Measurements from ENCODE around the gene OR51V1. TPM values are rescaled to one million over a fixed set of nuclear protein-coding genes. Genes with fewer than 3 reads are reported as not detected.

Gene OR51V1
- polyA plus RNA-seq, 2 of the 4 experiments (the other 2 are of a cell fraction) = not detected

DNA sequence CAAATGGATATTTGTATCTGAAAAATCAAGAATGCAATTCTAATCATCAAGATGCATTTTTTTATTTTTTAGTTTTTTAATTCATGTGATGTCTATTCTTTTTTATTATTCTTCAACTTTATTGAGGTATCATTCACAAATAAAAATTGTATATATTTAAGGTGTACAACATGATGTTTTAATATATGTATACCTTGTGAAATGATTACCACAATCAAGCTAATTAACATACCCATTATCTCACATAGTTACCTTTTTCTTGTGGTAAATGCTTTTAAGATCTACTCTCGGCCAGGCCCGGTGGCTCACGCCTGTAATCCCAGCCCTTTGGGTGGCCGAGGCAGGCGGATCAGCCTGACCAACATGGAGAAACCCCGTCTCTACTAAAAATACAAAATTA is 22.7 kb upstream of the OR51V1 start (continued):
- TF ChIP-seq, protein P1, sequence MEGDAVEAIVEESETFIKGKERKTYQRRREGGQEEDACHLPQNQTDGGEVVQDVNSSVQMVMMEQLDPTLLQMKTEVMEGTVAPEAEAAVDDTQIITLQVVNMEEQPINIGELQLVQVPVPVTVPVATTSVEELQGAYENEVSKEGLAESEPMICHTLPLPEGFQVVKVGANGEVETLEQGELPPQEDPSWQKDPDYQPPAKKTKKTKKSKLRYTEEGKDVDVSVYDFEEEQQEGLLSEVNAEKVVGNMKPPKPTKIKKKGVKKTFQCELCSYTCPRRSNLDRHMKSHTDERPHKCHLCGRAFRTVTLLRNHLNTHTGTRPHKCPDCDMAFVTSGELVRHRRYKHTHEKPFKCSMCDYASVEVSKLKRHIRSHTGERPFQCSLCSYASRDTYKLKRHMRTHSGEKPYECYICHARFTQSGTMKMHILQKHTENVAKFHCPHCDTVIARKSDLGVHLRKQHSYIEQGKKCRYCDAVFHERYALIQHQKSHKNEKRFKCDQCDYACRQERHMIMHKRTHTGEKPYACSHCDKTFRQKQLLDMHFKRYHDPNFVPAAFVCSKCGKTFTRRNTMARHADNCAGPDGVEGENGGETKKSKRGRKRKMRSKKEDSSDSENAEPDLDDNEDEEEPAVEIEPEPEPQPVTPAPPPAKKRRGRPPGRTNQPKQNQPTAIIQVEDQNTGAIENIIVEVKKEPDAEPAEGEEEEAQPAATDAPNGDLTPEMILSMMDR (IDR thresholded peaks at IDR 0.05) = no peak
- TF ChIP-seq MAZ (IDR thresholded peaks at IDR 0.05; ENCODE audit: borderline replicate concordance, low read depth, low read length) = no peak
- no peak for TF ChIP-seq POLR2A (IDR thresholded peaks at IDR 0.05; ENCODE audit: low read length)
- TF ChIP-seq NFE2L2 (conservative IDR thresholded peaks at IDR 0.05; ENCODE audit: low read length) = no peak

DNA sequence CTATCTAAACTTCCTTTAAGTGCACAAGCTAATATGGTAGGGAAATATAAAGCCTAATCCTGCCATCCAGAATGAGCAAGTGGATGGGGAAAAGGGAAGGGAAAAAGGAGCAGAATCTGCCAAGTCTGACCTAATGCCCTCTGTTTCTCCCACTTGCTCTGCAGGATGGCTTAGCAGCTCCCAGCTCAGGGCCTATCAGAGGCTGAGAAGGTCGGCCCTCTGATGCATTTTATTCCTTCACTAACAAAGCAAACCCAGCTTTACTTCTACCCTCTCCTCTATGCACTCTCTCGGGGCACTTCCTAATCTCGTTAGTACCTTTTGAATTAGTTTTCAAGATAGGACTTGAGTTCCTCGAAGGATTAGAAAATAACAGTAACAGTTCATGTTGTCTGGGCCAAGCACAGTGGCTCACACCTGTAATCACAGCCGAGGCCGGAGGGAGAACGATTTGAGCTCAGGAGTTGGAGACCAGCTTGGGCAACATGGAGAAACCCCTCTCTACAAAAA is 9.9 kb upstream of the OR51V1 start:
- POLR2A ChIA-PET = no interaction called here
- Histone ChIP-seq H3K4me3 (no peak overlapping the region), H3K9me3 (no peaks in the 10 kb centered on the region), H3K27ac (no peak overlapping the region), H3K4me1 (no peaks in the 10 kb centered on the region), H3K4me2 (no peak overlapping the region)
- no peak for TF ChIP-seq SMC3 (IDR thresholded peaks at IDR 0.05)
- no peak for TF ChIP-seq SREBF2 (IDR thresholded peaks at IDR 0.05)
- TF ChIP-seq ZFP36 (IDR thresholded peaks at IDR 0.05; ENCODE audit: borderline replicate concordance, partially characterized antibody) = no peak
- no peak for TF ChIP-seq JUN (IDR thresholded peaks at IDR 0.05)
- TF ChIP-seq CHD4 (IDR thresholded peaks at IDR 0.05; ENCODE audit: borderline replicate concordance) = no peak
- no peak for TF ChIP-seq RNF2 (IDR thresholded peaks at IDR 0.05; ENCODE audit: borderline replicate concordance, low read depth)
- no peak for TF ChIP-seq POLR2A (IDR thresholded peaks at IDR 0.05; ENCODE audit: low read length)
- TF ChIP-seq, protein P2, sequence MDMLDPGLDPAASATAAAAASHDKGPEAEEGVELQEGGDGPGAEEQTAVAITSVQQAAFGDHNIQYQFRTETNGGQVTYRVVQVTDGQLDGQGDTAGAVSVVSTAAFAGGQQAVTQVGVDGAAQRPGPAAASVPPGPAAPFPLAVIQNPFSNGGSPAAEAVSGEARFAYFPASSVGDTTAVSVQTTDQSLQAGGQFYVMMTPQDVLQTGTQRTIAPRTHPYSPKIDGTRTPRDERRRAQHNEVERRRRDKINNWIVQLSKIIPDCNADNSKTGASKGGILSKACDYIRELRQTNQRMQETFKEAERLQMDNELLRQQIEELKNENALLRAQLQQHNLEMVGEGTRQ (IDR thresholded peaks at IDR 0.05) = no peak
- TF ChIP-seq POLR2AphosphoS2 (conservative IDR thresholded peaks at IDR 0.05; ENCODE audit: low read length) = no peak
- TF ChIP-seq ZSCAN20 (CRISPR knock-in tag; IDR thresholded peaks at IDR 0.05) = no peak
- no peak for TF ChIP-seq MYC (IDR thresholded peaks at IDR 0.05; ENCODE audit: borderline replicate concordance, low read length)
- TF ChIP-seq, protein P3, sequence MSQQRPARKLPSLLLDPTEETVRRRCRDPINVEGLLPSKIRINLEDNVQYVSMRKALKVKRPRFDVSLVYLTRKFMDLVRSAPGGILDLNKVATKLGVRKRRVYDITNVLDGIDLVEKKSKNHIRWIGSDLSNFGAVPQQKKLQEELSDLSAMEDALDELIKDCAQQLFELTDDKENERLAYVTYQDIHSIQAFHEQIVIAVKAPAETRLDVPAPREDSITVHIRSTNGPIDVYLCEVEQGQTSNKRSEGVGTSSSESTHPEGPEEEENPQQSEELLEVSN (IDR thresholded peaks at IDR 0.05; ENCODE audit: borderline replicate concordance, low read depth) = no peak
- TF ChIP-seq, protein P4, sequence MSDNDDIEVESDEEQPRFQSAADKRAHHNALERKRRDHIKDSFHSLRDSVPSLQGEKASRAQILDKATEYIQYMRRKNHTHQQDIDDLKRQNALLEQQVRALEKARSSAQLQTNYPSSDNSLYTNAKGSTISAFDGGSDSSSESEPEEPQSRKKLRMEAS (IDR thresholded peaks at IDR 0.05) = no peak
- TF ChIP-seq TP53 (CRISPR knock-in tag; IDR thresholded peaks at IDR 0.05) = no peak
- TF ChIP-seq PHF8 (IDR thresholded peaks at IDR 0.05; ENCODE audit: borderline replicate concordance, low read depth) = no peak
- TF ChIP-seq, protein P5, sequence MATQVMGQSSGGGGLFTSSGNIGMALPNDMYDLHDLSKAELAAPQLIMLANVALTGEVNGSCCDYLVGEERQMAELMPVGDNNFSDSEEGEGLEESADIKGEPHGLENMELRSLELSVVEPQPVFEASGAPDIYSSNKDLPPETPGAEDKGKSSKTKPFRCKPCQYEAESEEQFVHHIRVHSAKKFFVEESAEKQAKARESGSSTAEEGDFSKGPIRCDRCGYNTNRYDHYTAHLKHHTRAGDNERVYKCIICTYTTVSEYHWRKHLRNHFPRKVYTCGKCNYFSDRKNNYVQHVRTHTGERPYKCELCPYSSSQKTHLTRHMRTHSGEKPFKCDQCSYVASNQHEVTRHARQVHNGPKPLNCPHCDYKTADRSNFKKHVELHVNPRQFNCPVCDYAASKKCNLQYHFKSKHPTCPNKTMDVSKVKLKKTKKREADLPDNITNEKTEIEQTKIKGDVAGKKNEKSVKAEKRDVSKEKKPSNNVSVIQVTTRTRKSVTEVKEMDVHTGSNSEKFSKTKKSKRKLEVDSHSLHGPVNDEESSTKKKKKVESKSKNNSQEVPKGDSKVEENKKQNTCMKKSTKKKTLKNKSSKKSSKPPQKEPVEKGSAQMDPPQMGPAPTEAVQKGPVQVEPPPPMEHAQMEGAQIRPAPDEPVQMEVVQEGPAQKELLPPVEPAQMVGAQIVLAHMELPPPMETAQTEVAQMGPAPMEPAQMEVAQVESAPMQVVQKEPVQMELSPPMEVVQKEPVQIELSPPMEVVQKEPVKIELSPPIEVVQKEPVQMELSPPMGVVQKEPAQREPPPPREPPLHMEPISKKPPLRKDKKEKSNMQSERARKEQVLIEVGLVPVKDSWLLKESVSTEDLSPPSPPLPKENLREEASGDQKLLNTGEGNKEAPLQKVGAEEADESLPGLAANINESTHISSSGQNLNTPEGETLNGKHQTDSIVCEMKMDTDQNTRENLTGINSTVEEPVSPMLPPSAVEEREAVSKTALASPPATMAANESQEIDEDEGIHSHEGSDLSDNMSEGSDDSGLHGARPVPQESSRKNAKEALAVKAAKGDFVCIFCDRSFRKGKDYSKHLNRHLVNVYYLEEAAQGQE (IDR thresholded peaks at IDR 0.05) = no peak
- FAIRE-seq = no peak
- no peak for ATAC-seq
- WGBS (ENCODE audit: missing lambda C conversion rate) = 24% methylated on average over 7 of the region's 7 CpGs
- CTCF ChIA-PET = interaction anchor here (0.6 to 1.4 kb wide), 3 partner anchors 79 to 170 kb away, joined by 3 to 5 read pairs (median 3); no protein-coding TSS in a partner anchor
- no peak for DNase-seq (ENCODE audit: low read depth in 1 of 2, low spot score in 1 of 2)
